Muscle layer of colon (tissue), 2 donors: Measurements from ENCODE around the gene STOM.
A peak's percentile ranks its signal among the peaks of the same experiment; 100 is the strongest.

Source experiments
- H3K27ac ChIP-seq: one replicate; pipeline ENCODE4 v1.7.0; 2013; ENCODE audit warnings: low read depth, mild to moderate bottlenecking, low read length, moderate library complexity
- H3K27me3 ChIP-seq, 2 donors: one replicate each; pipeline ENCODE4 v1.7.0; 2013; ENCODE audit warnings: low read length in 2 of 2, mild to moderate bottlenecking in 2 of 2; ENCODE audit not compliant: insufficient read depth in 2 of 2, control insufficient read depth in 1 of 2
- H3K36me3 ChIP-seq: one replicate; pipeline ENCODE4 v1.7.0; 2013; ENCODE audit warnings: mild to moderate bottlenecking, low read length; ENCODE audit not compliant: insufficient read depth
- H3K4me1 ChIP-seq: one replicate; pipeline ENCODE4 v1.7.0; 2013; ENCODE audit warnings: mild to moderate bottlenecking, low read length; ENCODE audit not compliant: insufficient read depth
- H3K4me3 ChIP-seq, 2 donors: one replicate each; pipeline ENCODE4 v1.7.0; 2013; ENCODE audit warnings: low read length in 2 of 2, low read depth in 1 of 2, mild to moderate bottlenecking in 1 of 2, moderate library complexity in 1 of 2
- H3K9ac ChIP-seq: one replicate; pipeline ENCODE4 v1.7.0; 2013; ENCODE audit warnings: low read length
- H3K9me3 ChIP-seq: one replicate; pipeline ENCODE4 v1.7.0; 2013; ENCODE audit warnings: mild to moderate bottlenecking, low read length
- donor health status: abdominal sarcoma.
- donor health status: Adenocarcinoma of cecum.

The STOM gene

DNA sequence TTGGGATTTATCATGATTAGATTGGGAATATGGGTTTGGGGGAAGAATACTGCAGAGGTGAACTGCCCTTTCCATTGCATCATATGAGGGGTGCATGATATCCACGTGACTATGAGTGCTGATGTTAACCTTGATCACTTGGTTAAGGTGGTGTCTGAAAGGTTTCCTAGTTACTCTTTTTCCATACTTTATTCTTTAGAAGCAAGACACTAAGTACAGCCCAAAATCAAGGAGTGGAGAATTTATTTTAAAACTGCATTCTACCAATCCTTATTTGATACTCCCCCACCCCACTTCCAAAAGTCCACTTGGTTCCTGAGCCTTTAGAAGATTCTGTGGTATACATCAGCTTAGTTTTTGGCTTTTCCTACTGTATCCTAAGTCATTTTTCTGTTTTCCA lies 20.3 kb upstream of the STOM start:
- Histone ChIP-seq H3K36me3 (no peaks in the 10 kb centered on the region), H3K9ac (no peak overlapping the region), H3K27me3 (no peaks in the 10 kb centered on the region), H3K4me1 (no peaks in the 10 kb centered on the region), H3K9me3 (no peaks in the 10 kb centered on the region), H3K4me3 (no peak overlapping the region), H3K27ac (no peak overlapping the region)

DNA sequence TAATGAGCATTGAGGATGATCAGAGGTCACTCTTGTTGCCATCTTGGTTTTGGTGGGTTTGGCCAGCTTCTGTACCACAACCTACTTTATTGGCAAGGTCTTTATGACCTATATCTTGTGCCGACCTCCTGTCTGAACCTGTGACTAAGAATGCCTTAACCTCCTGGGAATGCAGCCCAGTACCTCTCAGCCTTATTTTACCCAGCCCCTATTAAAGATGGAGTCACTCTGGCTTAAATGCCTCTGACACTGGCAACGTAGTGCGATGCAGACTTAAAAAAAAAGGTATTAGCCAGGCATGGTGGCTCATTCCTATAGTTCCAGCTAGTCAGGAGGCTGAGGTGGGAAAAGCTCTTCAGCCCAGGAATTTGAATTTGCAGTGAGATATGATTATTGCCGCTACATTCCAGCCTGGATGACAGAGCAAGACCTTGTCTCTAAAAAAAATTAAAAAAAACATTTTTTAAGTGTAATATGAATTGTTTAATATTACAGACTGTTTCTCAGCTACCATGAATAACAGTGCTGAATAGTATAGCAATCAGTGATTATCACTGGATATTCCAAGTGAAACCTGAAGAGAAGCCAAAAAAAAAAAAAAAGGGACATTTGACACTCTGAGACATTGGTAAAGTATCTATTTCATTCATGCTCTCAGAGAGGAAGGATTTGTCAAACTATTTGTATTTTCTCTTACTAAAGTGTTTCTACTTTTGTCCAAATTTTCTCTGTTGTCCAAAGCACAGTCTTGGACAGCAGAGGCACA lies 18.3 kb upstream of the STOM start:
- no peak overlapping the region for H3K27ac ChIP-seq
- H3K36me3 ChIP-seq: no peaks in the 10 kb centered on the region
- H3K27me3 ChIP-seq: no peaks in the 10 kb centered on the region
- H3K9me3 ChIP-seq: no peaks in the 10 kb centered on the region
- H3K4me1 ChIP-seq: no peaks in the 10 kb centered on the region
- no peak overlapping the region for H3K4me3 ChIP-seq
- no peak overlapping the region for H3K9ac ChIP-seq

DNA sequence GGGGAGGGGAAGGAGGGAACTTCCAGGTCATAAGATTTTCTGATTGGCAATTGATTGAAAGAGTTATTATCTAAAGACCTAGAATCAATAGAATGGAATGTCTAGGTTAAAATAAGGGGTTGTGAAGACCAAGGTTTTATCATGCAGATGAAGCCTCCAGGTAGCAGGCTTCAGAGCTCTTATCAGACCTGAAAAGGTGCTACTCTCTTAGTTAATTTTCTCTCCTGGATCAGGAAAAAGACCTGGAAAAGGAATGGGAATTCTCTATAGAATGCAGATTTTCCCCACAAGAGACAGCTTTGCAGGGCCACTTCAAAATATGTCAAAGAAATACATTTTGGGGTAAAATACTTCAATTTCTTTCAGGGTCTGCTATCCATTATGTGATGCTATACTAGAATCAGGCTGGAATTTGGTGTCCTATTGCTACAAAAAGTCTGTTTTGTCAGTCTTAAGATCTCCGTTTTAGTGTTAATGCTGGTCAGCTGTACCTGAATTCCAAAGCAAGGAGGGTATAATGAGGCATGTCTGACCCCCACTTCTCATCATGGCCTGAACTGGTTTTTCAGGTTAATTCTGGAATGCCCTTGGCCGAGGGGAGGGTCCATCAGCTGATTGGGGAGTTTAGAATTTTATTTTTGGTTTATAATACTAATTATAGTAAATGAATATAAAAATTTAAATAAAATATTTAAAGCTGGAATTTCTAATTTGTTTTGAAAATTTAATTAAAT lies 16.6 kb upstream of the STOM start:
- Histone ChIP-seq H3K9me3 (no peaks in the 10 kb centered on the region), H3K4me3 (no peak overlapping the region), H3K27me3 (no peaks in the 10 kb centered on the region), H3K36me3 (no peaks in the 10 kb centered on the region), H3K9ac (no peak overlapping the region), H3K4me1 (no peaks in the 10 kb centered on the region), H3K27ac (no peak overlapping the region)

DNA sequence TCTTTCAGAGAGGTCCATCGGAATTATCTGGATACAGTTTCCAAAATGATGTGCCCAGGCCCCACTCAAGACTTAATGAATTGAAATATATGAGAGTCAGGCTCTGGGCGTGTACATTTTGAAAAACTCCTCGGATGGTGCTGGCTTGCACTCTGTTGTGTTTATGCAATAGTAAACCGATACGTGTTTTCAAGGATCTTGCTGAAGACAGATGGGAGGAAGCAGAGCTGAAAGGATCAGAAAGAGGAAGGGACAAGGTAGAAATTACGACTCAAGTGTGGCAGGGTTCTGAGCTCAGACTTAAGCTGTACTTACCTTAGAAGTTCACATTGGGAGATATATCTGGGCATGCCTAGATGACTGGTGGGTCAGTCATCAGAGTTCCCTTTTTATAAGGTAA lies 13.7 kb upstream of the STOM start:
- Histone ChIP-seq H3K36me3 (no peaks in the 10 kb centered on the region), H3K4me1 (no peaks in the 10 kb centered on the region), H3K9ac (no peak overlapping the region), H3K27me3 (no peaks in the 10 kb centered on the region), H3K9me3 (no peaks in the 10 kb centered on the region), H3K27ac (no peak overlapping the region), H3K4me3 (no peak overlapping the region)

- Histone ChIP-seq H3K4me3 (no peak overlapping the region), H3K9ac (no peak overlapping the region), H3K36me3 (no peaks in the 10 kb centered on the region), H3K4me1 (no peaks in the 10 kb centered on the region), H3K27me3 (no peaks in the 10 kb centered on the region), H3K9me3 (no peaks in the 10 kb centered on the region), H3K27ac (no peak overlapping the region)
Observed at GRCh38 chr9:121380846-121381245, 10.8 kb upstream of the STOM start.

DNA sequence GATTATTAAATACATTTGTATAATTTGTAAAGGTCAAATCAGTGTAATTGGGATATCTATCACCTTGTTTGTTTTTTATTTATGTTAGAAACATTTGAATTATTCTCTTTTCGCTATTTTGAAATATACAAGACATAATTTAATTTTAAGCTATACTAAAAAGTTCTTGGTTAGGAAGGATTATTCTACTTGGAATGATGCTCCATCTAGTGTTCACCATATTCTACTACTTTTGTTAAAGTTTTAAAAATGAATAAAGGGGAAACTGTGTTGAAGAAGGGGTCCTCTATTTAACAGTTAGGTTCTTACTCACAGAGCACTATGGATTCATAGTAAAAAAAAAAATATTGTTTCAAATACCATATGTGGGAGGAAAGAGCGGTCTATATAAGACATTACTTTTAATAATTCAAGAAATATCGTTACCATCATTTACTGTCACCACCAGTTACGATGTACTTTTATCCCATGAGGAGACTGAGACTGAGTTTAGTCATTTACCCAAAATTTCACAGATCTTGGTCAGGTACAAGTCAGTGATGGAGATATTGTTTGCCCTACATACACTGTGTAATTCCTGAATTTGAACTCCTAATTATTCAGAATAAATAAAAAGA lies 6.3 kb upstream of the STOM start:
- H3K27ac ChIP-seq: no peak overlapping the region
- no peak overlapping the region for H3K4me3 ChIP-seq

DNA sequence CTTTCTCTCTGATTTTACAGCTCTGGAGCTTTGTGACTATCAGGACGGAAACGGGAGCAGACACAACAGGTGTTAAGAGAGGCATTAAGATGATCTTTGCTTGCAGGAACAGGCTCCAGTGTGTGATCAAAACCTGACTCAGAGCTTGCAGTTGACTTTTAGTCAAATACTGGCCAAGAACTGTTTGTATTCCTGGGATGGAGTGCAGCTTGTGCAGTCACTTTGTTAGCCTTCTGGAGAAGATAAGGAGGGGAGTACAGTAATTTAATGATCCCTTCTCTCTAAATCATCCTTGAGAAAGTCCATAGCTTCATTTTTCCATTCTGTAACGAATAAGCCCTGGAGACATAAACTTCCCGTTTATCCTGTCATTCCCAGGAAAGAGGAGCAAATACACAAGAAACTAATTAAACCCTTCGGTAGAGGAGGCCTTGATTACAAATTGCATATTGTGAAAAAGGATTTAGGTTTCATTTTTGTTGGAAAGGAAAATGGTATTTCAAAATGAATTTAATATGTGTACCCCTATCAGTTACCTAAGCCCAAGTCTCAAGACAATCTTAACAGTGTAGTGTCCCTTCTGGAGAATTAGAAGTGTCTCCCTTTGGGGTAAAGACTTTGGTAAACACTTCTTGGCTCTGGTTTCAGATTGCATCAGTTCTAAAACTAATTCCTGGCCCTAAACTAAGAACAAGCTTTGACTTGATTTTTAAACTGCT lies 3.1 kb upstream of the STOM start:
- Histone ChIP-seq H3K9me3 (no peaks in the 10 kb centered on the region), H3K27me3 (no peaks in the 10 kb centered on the region), H3K4me3 (no peak overlapping the region), H3K36me3 (no peaks in the 10 kb centered on the region), H3K4me1 (peaks cover 44% of the 10 kb centered on the region), H3K9ac (no peak overlapping the region), H3K27ac (peak overlapping the region; percentile 97)

More for the DNA sequence above, 6.3 kb upstream of the STOM start:
- Histone ChIP-seq H3K9ac (no peak overlapping the region), H3K36me3 (no peaks in the 10 kb centered on the region), H3K9me3 (no peaks in the 10 kb centered on the region), H3K27me3 (no peaks in the 10 kb centered on the region), H3K4me1 (peaks cover 29% of the 10 kb centered on the region)

GRCh38 chr9:121372239-121373010 lies 2.4 kb upstream of the STOM start:
- peak overlapping the region; percentile 97 for H3K27ac ChIP-seq
- no peak overlapping the region for H3K9ac ChIP-seq
- peaks cover 52% of the 10 kb centered on the region for H3K4me1 ChIP-seq
- no peak overlapping the region for H3K4me3 ChIP-seq
- no peaks in the 10 kb centered on the region for H3K36me3 ChIP-seq
- no peaks in the 10 kb centered on the region for H3K9me3 ChIP-seq
- H3K27me3 ChIP-seq: no peaks in the 10 kb centered on the region

- Histone ChIP-seq H3K27me3 (no peaks in the 10 kb centered on the region), H3K4me1 (peaks cover 60% of the 10 kb centered on the region), H3K9me3 (no peaks in the 10 kb centered on the region), H3K4me3 (no peak overlapping the region), H3K9ac (no peak overlapping the region), H3K36me3 (peaks cover 2% of the 10 kb centered on the region), H3K27ac (peak overlapping the region; percentile 97)
Observed at GRCh38 chr9:121371495-121372061, 1.5 kb upstream of the STOM start.

DNA sequence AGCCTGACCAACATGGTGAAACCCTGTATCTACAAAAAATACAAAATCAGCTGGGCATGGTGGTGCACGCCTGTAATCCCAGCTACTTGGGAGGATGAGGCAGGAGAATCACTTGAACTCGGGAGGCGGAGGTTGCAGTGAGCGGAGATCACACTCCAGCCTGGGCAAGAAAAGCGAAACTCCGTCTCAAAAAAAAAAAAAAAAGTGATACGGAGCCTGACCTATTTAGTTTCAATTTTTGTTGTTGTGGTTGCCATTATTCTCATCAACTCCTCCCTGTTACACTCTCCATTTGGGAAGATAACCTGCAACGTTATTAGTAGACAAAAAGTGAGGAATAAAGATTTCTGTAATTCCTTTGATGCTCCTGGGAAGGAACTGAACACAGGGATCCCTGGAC lies 1.3 kb downstream of the STOM start:
- Histone ChIP-seq H3K4me1 (peaks cover 81% of the 10 kb centered on the region), H3K27ac (peak overlapping the region; percentile 97), H3K36me3 (peaks cover 5% of the 10 kb centered on the region), H3K9me3 (no peaks in the 10 kb centered on the region), H3K4me3 (peak overlapping the region; percentile 75 to 93), H3K9ac (peak overlapping the region; percentile 99), H3K27me3 (no peaks in the 10 kb centered on the region)
